Upper lobe of left lung (tissue), 6 donors: ENCODE results near the gene CYTH2. TPM values are rescaled to one million over a fixed set of nuclear protein-coding genes. Genes with fewer than 3 reads are reported as not detected.
"Not testable (repeated sequence)": the region's sequence is repeated elsewhere in the genome, so short reads cannot be mapped to it uniquely, and the experiment has no call there.

Experiments used
- ATAC-seq, 2 donors: fragments of 200-7000 bp; cut with Tn5 transposase; one replicate each; pipeline ENCODE4 v1.9.1; 2022; ENCODE audit warnings: mild to moderate bottlenecking in 2 of 2, moderate library complexity in 2 of 2; ENCODE audit not compliant: low FRiP score in 2 of 2
- DNase-seq, 2 donors: peaks; one replicate each; pipeline ENCODE4 v3.0.0-alpha.2; 2019 to 2020
- H3K27ac ChIP-seq, 4 donors: fragments of 200-600 bp; sonication (generic); one replicate each; pipeline ENCODE4 v1.5.1; 2016 to 2019
- H3K27me3 ChIP-seq, 4 donors: fragments of 200-600 bp; sonication (generic); one replicate each; pipeline ENCODE4 v1.5.1; 2017 to 2019
- H3K36me3 ChIP-seq, 4 donors: fragments of 200-600 bp; sonication (generic); one replicate each; pipeline ENCODE4 v1.5.1; 2016 to 2019
- H3K4me1 ChIP-seq, 4 donors: fragments of 200-600 bp; sonication (generic); one replicate each; pipeline ENCODE4 v1.5.1; 2018 to 2019
- H3K4me3 ChIP-seq, 4 donors: fragments of 200-600 bp; sonication (generic); one replicate each; pipeline ENCODE4 v1.5.1; 2017 to 2019; ENCODE audit warnings: mild to moderate bottlenecking in 2 of 4, moderate library complexity in 1 of 4
- H3K9me3 ChIP-seq, 4 donors: fragments of 200-600 bp; sonication (generic); one replicate each; pipeline ENCODE4 v1.5.1; 2018 to 2019
- CTCF ChIP-seq, 6 experiments: fragments of 450-650 bp in 4 of 6; fragments of 200-600 bp in 2 of 6; sonication (generic) in 2 of 6; IDR thresholded peaks; one replicate each; pipeline ENCODE4 v1.5.1; 2016 to 2019; ENCODE audit warnings: antibody characterized with exemption in 6 of 6
- EP300 ChIP-seq, 4 donors: sonication (generic); formaldehyde crosslinking; IDR thresholded peaks; one replicate each; pipeline ENCODE4 v1.5.1; 2017; ENCODE audit warnings: antibody characterized with exemption in 4 of 4, control low read depth in 2 of 4
- POLR2A ChIP-seq, 4 donors: fragments of 450-650 bp; IDR thresholded peaks; one replicate each; pipeline ENCODE4 v1.5.1; 2016 to 2017; ENCODE audit warnings: antibody characterized with exemption in 4 of 4, mild to moderate bottlenecking in 2 of 4
- POLR2AphosphoS5 ChIP-seq, 2 donors: sonication (generic); formaldehyde crosslinking; IDR thresholded peaks; one replicate each; pipeline ENCODE4 v1.5.1; 2017; ENCODE audit warnings: antibody characterized with exemption in 2 of 2
- WGBS, 2 donors: methylation state at CpG; one replicate each; pipeline ENCODE4 v1.1.5; 2017 to 2018; 5-methylcytosine and 5-hydroxymethylcytosine counted together
- total RNA-seq, 6 donors: library from RNA; depleted of rRNA in 4 of 6; stranded (reverse); fragments of >200 nt in 4 of 6; gene quantifications; one replicate each; pipeline versions ENCODE4 v1.1.0 to v1.2.1, GENCODE V29; 2016 to 2021
- donor health status: DM: no; HTN: no; CAD: no; lungs with moderate emphysema.
- donor health status: DM: no; HTN: yes; CAD: no; lungs with severe emphysema.

Gene CYTH2
- total RNA-seq, 6 donors from 2014 or later, result 53.4 to 195 (median 77.0) TPM

GRCh38 chr19:48484247-48484893 lies 15.2 kb downstream of the CYTH2 start:
- WGBS, 2 donors, result 76 to 79% methylated on average over 15 to 16 of the region's 16 CpGs
- DNase-seq, result no peak
- Histone ChIP-seq H3K4me3 (no peak overlapping the region), H3K27me3 (no peaks in the 10 kb centered on the region), H3K27ac (no peak overlapping the region), H3K9me3 (no peaks in the 10 kb centered on the region), H3K4me1 (peaks cover 16 to 40% (median 24%) of the 10 kb centered on the region in 4 donors), H3K36me3 (no peaks in the 10 kb centered on the region)
- TF ChIP-seq POLR2A (IDR thresholded peaks at IDR 0.05) (no peak), POLR2AphosphoS5 (IDR thresholded peaks at IDR 0.05) (no peak), CTCF (IDR thresholded peaks at IDR 0.05) (no peak), EP300 (IDR thresholded peaks at IDR 0.05) (no peak)
- ATAC-seq, result no peak

DNA sequence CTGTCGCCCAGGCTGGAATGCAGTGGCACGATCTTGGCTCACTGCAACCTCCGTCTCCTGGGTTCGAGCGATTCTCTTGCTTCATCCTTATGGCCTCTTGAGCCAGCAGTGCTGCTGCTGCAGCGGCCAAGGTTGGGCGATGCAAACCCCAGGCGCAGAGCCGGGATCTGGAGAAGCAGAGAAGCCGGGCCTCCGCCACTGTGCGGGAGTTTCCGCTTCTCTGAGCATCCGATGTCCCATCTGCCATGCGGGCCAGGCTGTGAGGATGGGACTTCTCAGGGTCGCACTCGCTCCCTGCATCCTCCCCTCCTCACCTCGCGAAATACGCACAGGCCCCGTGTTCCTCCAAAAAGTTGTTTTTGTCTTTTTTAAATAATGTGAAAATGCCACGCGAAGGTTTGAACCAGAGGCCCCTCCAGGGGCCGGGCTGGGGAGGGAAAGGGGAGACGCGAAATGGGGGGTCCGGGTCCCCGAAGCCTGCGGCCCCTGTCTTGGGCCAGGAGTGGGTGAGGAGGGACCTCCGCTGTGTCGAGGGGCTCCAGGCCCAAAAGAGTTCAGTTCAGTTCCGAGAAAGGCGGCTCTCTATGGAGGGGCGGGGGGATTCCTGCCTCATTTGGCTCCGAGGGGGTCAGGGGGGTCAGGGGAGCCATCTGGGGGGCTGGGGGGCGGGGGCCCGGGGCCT lies 15.9 kb downstream of the CYTH2 start:
- peaks cover 20 to 41% (median 23%) of the 10 kb centered on the region in 4 donors for H3K4me1 ChIP-seq
- no peak for ATAC-seq
- no peak for DNase-seq
- H3K9me3 ChIP-seq, result no peaks in the 10 kb centered on the region
- H3K4me3 ChIP-seq, result no peak overlapping the region
- no peak overlapping the region for H3K27ac ChIP-seq
- H3K27me3 ChIP-seq, result no peaks in the 10 kb centered on the region
- H3K36me3 ChIP-seq, result no peaks in the 10 kb centered on the region
- TF ChIP-seq POLR2A (IDR thresholded peaks at IDR 0.05) (no peak), EP300 (IDR thresholded peaks at IDR 0.05) (no peak), CTCF (IDR thresholded peaks at IDR 0.05) (no peak), POLR2AphosphoS5 (IDR thresholded peaks at IDR 0.05) (no peak)
- WGBS, 2 donors, result 90 to 91% methylated on average over 30 to 35 of the region's 37 CpGs

DNA sequence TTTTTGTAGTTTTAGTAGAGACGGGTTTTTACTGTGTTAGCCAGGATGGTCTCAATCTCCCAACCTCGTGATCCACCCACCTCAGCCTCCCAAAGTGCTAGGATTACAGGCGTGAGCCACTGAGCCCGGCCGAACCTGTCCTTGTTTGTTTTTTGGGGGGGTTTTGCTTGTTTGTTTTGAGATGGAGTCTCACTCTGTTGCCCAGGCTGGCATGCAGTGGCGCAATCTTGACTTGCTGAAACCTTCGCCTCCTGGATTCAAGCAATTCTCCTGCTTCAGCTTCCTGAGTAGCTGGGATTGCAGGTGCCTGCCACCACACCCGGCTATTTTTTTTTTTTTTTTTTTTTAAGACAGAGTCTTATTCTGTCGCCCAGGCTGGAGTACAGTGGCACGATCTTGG lies 17.5 kb downstream of the CYTH2 start:
- H3K27me3 ChIP-seq, H3K9me3 ChIP-seq, H3K36me3 ChIP-seq, ATAC-seq, H3K4me3 ChIP-seq, H3K27ac ChIP-seq, DNase-seq: not testable (repeated sequence)
- peaks cover 15 to 41% (median 22%) of the 10 kb centered on the region in 4 donors for H3K4me1 ChIP-seq
- WGBS, 2 donors, result 74 to 83% methylated on average over 10 of the region's 10 CpGs

DNA sequence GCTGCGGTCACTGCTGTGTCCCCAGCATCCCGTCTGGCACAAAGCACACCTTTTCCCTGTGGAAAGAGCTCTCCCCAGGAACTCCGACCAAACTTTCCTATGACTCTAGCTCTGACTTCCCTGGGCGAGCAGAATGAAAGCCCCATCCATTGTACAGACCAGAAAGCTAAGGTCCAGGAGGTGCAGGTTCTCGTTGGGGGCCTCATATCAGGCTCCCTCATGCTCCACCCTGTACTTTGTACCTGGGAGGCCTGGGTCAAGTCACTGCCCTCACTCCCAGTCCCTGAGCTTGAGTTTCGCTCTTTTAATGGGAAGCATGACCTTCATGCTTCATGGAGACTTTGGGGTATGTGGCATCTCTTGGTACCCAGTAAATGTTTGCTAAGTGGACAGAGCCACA lies 18.4 kb downstream of the CYTH2 start:
- 81 to 88% methylated on average over 6 of the region's 6 CpGs for WGBS, 2 donors
- H3K4me1 ChIP-seq, result peaks cover 13 to 43% (median 26%) of the 10 kb centered on the region in 4 donors
- no peak overlapping the region for H3K4me3 ChIP-seq

More for the DNA sequence above, 18.4 kb downstream of the CYTH2 start:
- DNase-seq, result no peak
- H3K27me3 ChIP-seq, result peaks cover 0 to 9% (median 0%) of the 10 kb centered on the region in 4 donors
- no peak for TF ChIP-seq POLR2A (IDR thresholded peaks at IDR 0.05)
- no peak for TF ChIP-seq CTCF (IDR thresholded peaks at IDR 0.05)
- no peak for TF ChIP-seq EP300 (IDR thresholded peaks at IDR 0.05)
- TF ChIP-seq POLR2AphosphoS5 (IDR thresholded peaks at IDR 0.05), result no peak
- ATAC-seq, result no peak
- H3K36me3 ChIP-seq, result no peaks in the 10 kb centered on the region
- no peaks in the 10 kb centered on the region for H3K9me3 ChIP-seq
- no peak overlapping the region for H3K27ac ChIP-seq
